A673 (cell line): ENCODE results near the gene HOXA13. TPM values are rescaled to one million over a fixed set of nuclear protein-coding genes. Genes with fewer than 3 reads are reported as not detected.
A peak's percentile ranks its signal among the peaks of the same experiment; 100 is the strongest.

Experiments
- BruUV-seq: library from RNA; stranded (reverse); fragments of 400-500 nt; replicated peaks from 2 replicates; lab custom pipeline; 2021; lab: Mats Ljungman, UMichigan
- CTCF ChIA-PET: fragments of 300-600 bp; sonication (Branson Sonifier 250); formaldehyde crosslinking; loops from one replicate; lab custom pipeline; 2022; ENCODE audit warnings: antibody characterized with exemption; lab: Charles Lee
- POLR2A ChIA-PET: fragments of 300-600 bp; sonication (Branson Sonifier 250); formaldehyde crosslinking; loops from one replicate; lab custom pipeline; 2022; ENCODE audit warnings: antibody characterized with exemption; ENCODE audit not compliant: low non-redundant PET; lab: Charles Lee
- DNase-seq: peaks from one replicate; pipeline ENCODE4 v3.0.0-alpha.2; 2015; ENCODE audit warnings: low spot score
- H3K27ac ChIP-seq: fragments of 200-600 bp; sonication (generic); 2 replicates; pipeline ENCODE4 v1.5.1; 2016; ENCODE audit warnings: mixed run types, low read depth, mild to moderate bottlenecking, mixed read lengths, antibody characterized with exemption, low read length; ENCODE audit not compliant: poor library complexity, severe bottlenecking
- H3K27me3 ChIP-seq: fragments of 200-600 bp; sonication (generic); replicated peaks from 2 replicates; pipeline ENCODE4 v1.6.1; 2017; ENCODE audit warnings: mixed run types, low read depth, mild to moderate bottlenecking, mixed read lengths, antibody characterized with exemption, low read length; ENCODE audit not compliant: insufficient read depth, poor library complexity
- H3K36me3 ChIP-seq: fragments of 200-600 bp; sonication (generic); 2 replicates; pipeline ENCODE4 v1.6.1; 2016; ENCODE audit warnings: mixed run types, mild to moderate bottlenecking, mixed read lengths, antibody characterized with exemption, low read length; ENCODE audit not compliant: insufficient read depth, poor library complexity, severe bottlenecking
- H3K4me1 ChIP-seq: fragments of 200-600 bp; sonication (generic); 2 replicates; pipeline ENCODE4 v1.6.1; 2017; ENCODE audit warnings: mixed run types, mild to moderate bottlenecking, mixed read lengths, antibody characterized with exemption, low read length; ENCODE audit not compliant: insufficient read depth, poor library complexity, severe bottlenecking
- H3K4me3 ChIP-seq: fragments of 200-600 bp; sonication (generic); 2 replicates; pipeline ENCODE4 v1.5.1; 2016; ENCODE audit warnings: low read depth, mixed run types, mild to moderate bottlenecking, mixed read lengths, low read length; ENCODE audit not compliant: poor library complexity, severe bottlenecking
- H3K9me3 ChIP-seq: fragments of 200-600 bp; sonication (generic); 2 replicates; pipeline ENCODE4 v1.6.1; 2016; ENCODE audit warnings: mixed run types, low read depth, mild to moderate bottlenecking, mixed read lengths, antibody characterized with exemption, low read length; ENCODE audit not compliant: poor library complexity, severe bottlenecking
- CTCF ChIP-seq: fragments of 300-800, 200-600 bp; sonication (generic); conservative IDR thresholded peaks from 2 replicates; pipeline ENCODE4 v1.5.1; 2017; ENCODE audit warnings: low read depth, mild to moderate bottlenecking, antibody characterized with exemption, low read length, moderate library complexity, mixed read lengths
- EZH2 ChIP-seq: fragments of 200-600 bp; sonication (generic); IDR thresholded peaks from 2 replicates; pipeline ENCODE4 v1.6.1; 2017; ENCODE audit warnings: borderline replicate concordance, low read depth, mild to moderate bottlenecking, mixed read lengths, antibody characterized with exemption, low read length; ENCODE audit not compliant: poor library complexity, severe bottlenecking
- intact Hi-C: fragments of 100-400 bp; cut with micrococcal nuclease; formaldehyde crosslinking; loops from one replicate; pipeline ENCODE4 v1.10.0; 2022; ENCODE audit not compliant: unreplicated experiment
- total RNA-seq: library from RNA; stranded (reverse); gene quantifications from 2 replicates; pipeline ENCODE4 v1.2.3, GENCODE V29; 2021

The HOXA13 gene
- total RNA-seq, 1 experiment from 2014 or later, result not detected

GRCh38 chr7:27210441-27211083 is 10.7 kb upstream of the HOXA13 start:
- Histone ChIP-seq H3K27ac (no peak overlapping the region), H3K4me1 (no peaks in the 10 kb centered on the region), H3K36me3 (no peaks in the 10 kb centered on the region), H3K9me3 (no peaks in the 10 kb centered on the region), H3K27me3 (peaks cover 68% of the 10 kb centered on the region), H3K4me3 (no peak overlapping the region)
- intact Hi-C loops, result loop anchor here (5.0 kb wide), 1 partner anchor 367 kb away; no protein-coding TSS in a partner anchor
- peak; percentile 35 for DNase-seq
- ChIA-PET POLR2A (no interaction called here), CTCF (interaction anchor here (0.6 to 1.3 kb wide), 4 partner anchors 235 to 564 kb away, joined by 3 to 6 read pairs (median 4); no protein-coding TSS in a partner anchor)
- TF ChIP-seq CTCF (peak; percentile 74), EZH2 (no peak)
- BruUV-seq, result no TSS peak

- Histone ChIP-seq H3K27me3 (peaks cover 70% of the 10 kb centered on the region), H3K4me1 (no peaks in the 10 kb centered on the region), H3K9me3 (no peaks in the 10 kb centered on the region), H3K4me3 (no peak overlapping the region), H3K36me3 (no peaks in the 10 kb centered on the region), H3K27ac (no peak overlapping the region)
- ChIA-PET POLR2A (no interaction called here), CTCF (interaction anchor here (1.0 to 1.3 kb wide), 2 partner anchors 366 to 565 kb away, joined by 3 to 6 read pairs; no protein-coding TSS in a partner anchor)
- TF ChIP-seq EZH2, result no peak
- no peak for TF ChIP-seq CTCF
- no peak for DNase-seq
- no TSS peak for BruUV-seq
- intact Hi-C loops, result loop anchor here (5.0 kb wide), 1 partner anchor 367 kb away; no protein-coding TSS in a partner anchor
These were observed 10.1 kb upstream of the HOXA13 start for GRCh38 chr7:27209933-27210440.

GRCh38 chr7:27208998-27209397 is 9.1 kb upstream of the HOXA13 start:
- POLR2A ChIA-PET, result no interaction called here
- CTCF ChIA-PET, result interaction anchor here (1.3 kb wide), 1 partner anchor 566 kb away, joined by 6 read pairs; no protein-coding TSS in a partner anchor
- Histone ChIP-seq H3K27ac (no peak overlapping the region), H3K9me3 (no peaks in the 10 kb centered on the region), H3K27me3 (peaks cover 79% of the 10 kb centered on the region), H3K4me1 (no peaks in the 10 kb centered on the region), H3K36me3 (no peaks in the 10 kb centered on the region), H3K4me3 (no peak overlapping the region)
- DNase-seq, result no peak
- no TSS peak for BruUV-seq
- intact Hi-C loops, result no loop called here
- TF ChIP-seq CTCF (no peak), EZH2 (no peak)
